Sigmoid colon (tissue), 4 donors: ENCODE data around the gene UBE2D4.
"Not testable (repeated sequence)": the region's sequence is repeated elsewhere in the genome, so short reads cannot be mapped to it uniquely, and the experiment has no call there.

ENCODE experiments used
- EP300 ChIP-seq, 4 donors: sonication (generic); formaldehyde crosslinking; IDR thresholded peaks; one replicate each; pipeline ENCODE4 v1.6.1; 2017; ENCODE audit warnings: antibody characterized with exemption in 4 of 4
- TF ChIP-seq, protein P1 (sequence below), 4 experiments: fragments of 450-650 bp in 3 of 4; fragments of 200-600 bp in 1 of 4; IDR thresholded peaks; one replicate each; pipeline ENCODE4 v1.5.1; 2016 to 2019; ENCODE audit warnings: antibody characterized with exemption in 4 of 4, mild to moderate bottlenecking in 3 of 4, moderate library complexity in 2 of 4

- TF ChIP-seq EP300 (IDR thresholded peaks at IDR 0.05): not testable (repeated sequence)
- TF ChIP-seq, protein P1, sequence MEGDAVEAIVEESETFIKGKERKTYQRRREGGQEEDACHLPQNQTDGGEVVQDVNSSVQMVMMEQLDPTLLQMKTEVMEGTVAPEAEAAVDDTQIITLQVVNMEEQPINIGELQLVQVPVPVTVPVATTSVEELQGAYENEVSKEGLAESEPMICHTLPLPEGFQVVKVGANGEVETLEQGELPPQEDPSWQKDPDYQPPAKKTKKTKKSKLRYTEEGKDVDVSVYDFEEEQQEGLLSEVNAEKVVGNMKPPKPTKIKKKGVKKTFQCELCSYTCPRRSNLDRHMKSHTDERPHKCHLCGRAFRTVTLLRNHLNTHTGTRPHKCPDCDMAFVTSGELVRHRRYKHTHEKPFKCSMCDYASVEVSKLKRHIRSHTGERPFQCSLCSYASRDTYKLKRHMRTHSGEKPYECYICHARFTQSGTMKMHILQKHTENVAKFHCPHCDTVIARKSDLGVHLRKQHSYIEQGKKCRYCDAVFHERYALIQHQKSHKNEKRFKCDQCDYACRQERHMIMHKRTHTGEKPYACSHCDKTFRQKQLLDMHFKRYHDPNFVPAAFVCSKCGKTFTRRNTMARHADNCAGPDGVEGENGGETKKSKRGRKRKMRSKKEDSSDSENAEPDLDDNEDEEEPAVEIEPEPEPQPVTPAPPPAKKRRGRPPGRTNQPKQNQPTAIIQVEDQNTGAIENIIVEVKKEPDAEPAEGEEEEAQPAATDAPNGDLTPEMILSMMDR (IDR thresholded peaks at IDR 0.05): not testable (repeated sequence)
These were observed 40.2 kb downstream of the UBE2D4 start for GRCh38 chr7:43966392-43966791.
